Osteoblast (primary cell): ENCODE data around the gene TBX15. TPM values are rescaled to one million over a fixed set of nuclear protein-coding genes. Genes with fewer than 3 reads are reported as not detected.

Experiments
- DNase-seq: peaks from one replicate; pipeline ENCODE4 v3.0.0; 2011; ENCODE audit warnings: low spot score, mixed read lengths; ENCODE audit not compliant: insufficient read length; ENCODE audit errors: missing footprints
- H2AFZ ChIP-seq: 2 replicates; pipeline ENCODE4 v1.6.0; 2011; ENCODE audit warnings: mild to moderate bottlenecking, low read length
- H3K27ac ChIP-seq: 2 replicates; pipeline ENCODE4 v1.5.1; 2011; ENCODE audit warnings: mild to moderate bottlenecking, low read depth, low read length, moderate library complexity
- H3K27me3 ChIP-seq: 2 replicates; pipeline ENCODE4 v1.6.0; 2012; ENCODE audit warnings: mild to moderate bottlenecking, control low read depth, inconsistent platforms, low read length, moderate library complexity; ENCODE audit not compliant: insufficient read depth
- H3K36me3 ChIP-seq: 2 replicates; pipeline ENCODE4 v1.5.1; 2011; ENCODE audit warnings: mild to moderate bottlenecking, low read length, control low read depth, moderate library complexity; ENCODE audit not compliant: insufficient read depth
- H3K4me1 ChIP-seq: 2 replicates; pipeline ENCODE4 v1.5.1; 2011; ENCODE audit warnings: mild to moderate bottlenecking, low read length, control low read depth, moderate library complexity; ENCODE audit not compliant: insufficient read depth
- H3K4me2 ChIP-seq: 2 replicates; pipeline ENCODE4 v1.6.0; 2011; ENCODE audit warnings: mild to moderate bottlenecking, low read length; ENCODE audit not compliant: insufficient read depth
- H3K4me3 ChIP-seq: fragments of 200-600 bp; sonication (generic); 3 replicates; pipeline ENCODE4 v1.5.1; 2012; ENCODE audit warnings: mild to moderate bottlenecking, low read length, inconsistent platforms; ENCODE audit not compliant: insufficient read depth
- H3K79me2 ChIP-seq: 2 replicates; pipeline ENCODE4 v1.6.0; 2012; ENCODE audit warnings: mild to moderate bottlenecking, low read length, control low read depth, inconsistent platforms; ENCODE audit not compliant: insufficient read depth
- H3K9me3 ChIP-seq: 2 replicates; pipeline ENCODE4 v1.5.1; 2011; ENCODE audit warnings: low read depth, low read length, control low read depth
- H4K20me1 ChIP-seq: 2 replicates; pipeline ENCODE4 v1.6.0; 2012; ENCODE audit warnings: mild to moderate bottlenecking, low read length, control low read depth; ENCODE audit not compliant: insufficient read depth
- CTCF ChIP-seq: IDR thresholded peaks from 2 replicates; pipeline ENCODE4 v1.5.1; 2011; ENCODE audit warnings: mild to moderate bottlenecking, low read depth, low read length, moderate library complexity; ENCODE audit errors: extremely low read depth
- total RNA-seq: library from RNA; depleted of rRNA; stranded (reverse); fragments of >200 nt; gene quantifications from 2 replicates; pipeline ENCODE4 v1.2.3, GENCODE V29; 2012

TBX15 gene
- total RNA-seq, 1 donor = 44.5 TPM

- Histone ChIP-seq H3K36me3 (no peaks in the 10 kb centered on the region), H3K4me2 (peak overlapping the region; percentile 88), H2AFZ (no peak overlapping the region), H4K20me1 (no peaks in the 10 kb centered on the region), H3K4me1 (peaks cover 23% of the 10 kb centered on the region), H3K4me3 (peak overlapping the region; percentile 64), H3K27ac (no peak overlapping the region), H3K79me2 (no peaks in the 10 kb centered on the region), H3K9me3 (peaks cover 3% of the 10 kb centered on the region), H3K27me3 (peaks cover 14% of the 10 kb centered on the region)
- no peak for TF ChIP-seq CTCF
- DNase-seq = no peak
Measured at GRCh38 chr1:119007670-119008482, 19.7 kb upstream of the TBX15 start.

- Histone ChIP-seq H3K4me3 (no peak overlapping the region), H4K20me1 (no peaks in the 10 kb centered on the region), H3K27ac (no peak overlapping the region), H3K36me3 (no peaks in the 10 kb centered on the region), H2AFZ (no peak overlapping the region), H3K4me1 (peaks cover 26% of the 10 kb centered on the region), H3K9me3 (peaks cover 3% of the 10 kb centered on the region), H3K79me2 (no peaks in the 10 kb centered on the region), H3K4me2 (no peak overlapping the region), H3K27me3 (peaks cover 14% of the 10 kb centered on the region)
- no peak for TF ChIP-seq CTCF
- no peak for DNase-seq
Measured at GRCh38 chr1:119007339-119007669, 19.2 kb upstream of the TBX15 start.

GRCh38 chr1:119006406-119007279 is 18.5 kb upstream of the TBX15 start:
- H3K4me2 ChIP-seq = no peak overlapping the region
- no peak for TF ChIP-seq CTCF
- no peak overlapping the region for H3K27ac ChIP-seq
- H3K27me3 ChIP-seq = peaks cover 14% of the 10 kb centered on the region
- no peak for DNase-seq
- no peaks in the 10 kb centered on the region for H4K20me1 ChIP-seq
- no peak overlapping the region for H2AFZ ChIP-seq
- H3K4me1 ChIP-seq = peaks cover 32% of the 10 kb centered on the region
- no peaks in the 10 kb centered on the region for H3K36me3 ChIP-seq
- no peak overlapping the region for H3K4me3 ChIP-seq
- H3K9me3 ChIP-seq = peaks cover 3% of the 10 kb centered on the region
- no peaks in the 10 kb centered on the region for H3K79me2 ChIP-seq
